NCI-H2171 treated with DMSO at 0.1 percent for 48 hours (cell line): ENCODE measurements around the gene PRKACB.
"Not testable (repeated sequence)": the region's sequence is repeated elsewhere in the genome, so short reads cannot be mapped to it uniquely, and the experiment has no call there.

ENCODE experiments used
- DNase-seq: peaks from one replicate; lab custom pipeline; 2025; lab: John Stamatoyannopoulos, UW

The PRKACB gene

GRCh38 chr1:84269306-84269705 lies 125.2 kb downstream of the PRKACB start:
- DNase-seq: no peak

- no peak for DNase-seq
These were observed 127.5 kb downstream of the PRKACB start for GRCh38 chr1:84271441-84272151.

DNA sequence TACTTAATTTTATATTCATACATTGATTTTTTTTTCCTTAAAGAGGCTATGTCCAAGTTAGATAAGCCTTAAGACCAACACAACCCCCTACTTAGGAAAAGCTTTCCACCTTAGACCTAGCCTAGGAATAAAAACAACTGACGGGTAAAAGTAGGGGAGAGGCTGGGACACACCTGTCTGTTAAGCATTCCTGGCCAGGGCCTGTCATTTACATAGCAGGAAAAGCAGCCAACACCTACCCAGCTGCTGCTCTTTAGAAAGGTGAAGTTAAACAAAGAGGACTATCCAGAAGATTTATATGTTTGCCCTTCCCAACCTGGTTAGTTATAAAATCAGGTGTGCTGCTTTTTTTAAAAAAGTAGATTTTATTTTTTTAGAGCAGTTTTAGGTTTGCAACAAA lies 128.3 kb downstream of the PRKACB start:
- no peak for DNase-seq

- no peak for DNase-seq
These were observed 133.4 kb downstream of the PRKACB start for GRCh38 chr1:84277343-84278059.

- DNase-seq: no peak
These were observed 134.8 kb downstream of the PRKACB start for GRCh38 chr1:84278905-84279304.

DNA sequence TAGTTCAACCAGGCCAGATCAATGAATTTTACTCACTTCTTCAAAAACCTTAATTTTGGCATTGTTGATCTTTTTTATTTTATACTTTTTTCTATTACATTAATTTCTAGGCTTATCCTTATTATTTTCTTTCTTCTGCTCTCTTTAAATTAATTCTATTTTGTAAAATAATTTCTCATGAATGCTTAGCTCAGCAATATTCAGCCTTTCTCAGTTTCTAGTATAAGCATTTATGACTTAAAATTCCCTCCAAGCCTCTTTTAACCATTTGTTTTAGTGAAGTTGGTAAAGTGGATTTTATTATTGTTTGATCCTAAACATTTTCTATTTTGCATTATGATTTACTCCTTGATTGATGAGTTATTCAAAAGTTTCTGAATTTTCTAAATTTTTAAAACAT lies 136.8 kb downstream of the PRKACB start:
- DNase-seq: no peak

DNA sequence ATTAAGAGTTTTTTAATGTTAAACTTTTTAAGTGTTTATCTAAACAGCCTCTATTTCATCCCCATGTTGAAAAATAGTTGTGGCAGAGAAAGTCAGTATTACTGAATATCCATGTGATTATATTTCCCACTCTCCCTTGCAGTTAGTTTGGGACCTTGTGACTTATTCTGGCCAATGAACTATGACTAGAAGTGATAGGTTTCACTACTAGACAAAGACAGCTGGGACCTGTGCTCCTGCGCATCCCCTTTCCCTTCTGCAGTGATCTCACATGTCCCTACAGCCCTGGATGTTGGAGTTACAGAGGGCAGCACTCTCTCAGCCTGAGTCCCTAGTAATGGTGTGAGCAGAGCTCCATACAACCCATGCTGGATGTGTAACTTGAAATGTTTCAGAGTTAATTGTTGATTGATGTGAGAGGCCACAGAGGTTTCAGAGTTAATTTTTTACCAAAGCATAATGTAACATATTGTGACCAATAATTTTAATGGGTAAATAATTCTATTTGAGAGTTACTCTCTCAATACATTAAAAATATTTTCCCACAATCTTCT lies 138.8 kb downstream of the PRKACB start:
- DNase-seq: no peak

- DNase-seq: no peak
These were observed 139.3 kb downstream of the PRKACB start for GRCh38 chr1:84283381-84283780.

DNA sequence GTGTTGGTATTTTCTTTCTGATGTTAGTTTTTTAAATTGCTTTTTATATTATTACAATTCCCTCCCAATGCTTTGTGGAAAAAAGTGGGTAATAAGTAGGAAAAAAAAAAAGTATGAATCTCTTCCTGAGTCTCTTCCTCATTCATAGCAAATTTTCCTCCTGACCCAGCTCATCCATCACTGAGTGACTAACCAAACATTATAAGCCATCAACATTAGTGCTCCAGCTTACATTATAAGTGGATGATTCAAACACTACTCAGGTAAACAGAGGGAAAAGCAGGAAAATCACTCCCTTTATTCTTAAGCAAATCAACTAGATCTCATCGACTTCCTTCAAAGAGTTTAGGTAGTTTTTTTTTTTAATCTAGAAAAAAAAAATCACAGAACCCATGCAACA lies 142.0 kb downstream of the PRKACB start:
- DNase-seq: no peak

DNA sequence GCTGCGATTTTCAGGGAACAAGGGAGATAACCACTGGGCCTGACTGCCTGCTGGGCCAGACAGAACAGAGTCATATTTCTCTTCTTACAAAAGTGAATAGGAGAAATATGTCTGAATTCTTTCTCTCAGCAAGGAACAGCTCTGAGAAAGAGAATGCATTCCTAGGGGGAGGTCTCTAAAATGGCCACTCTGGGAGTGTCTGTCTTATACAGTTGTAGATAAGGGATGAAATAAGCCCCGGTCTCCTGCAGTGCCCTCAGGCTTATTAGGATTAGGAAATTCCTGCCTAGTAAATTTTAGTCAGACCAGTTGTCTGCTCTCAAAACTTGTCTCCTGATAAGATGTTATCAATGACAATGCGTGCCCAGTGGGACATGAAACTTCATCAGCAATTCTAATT lies 143.3 kb downstream of the PRKACB start:
- DNase-seq: not testable (repeated sequence)
